Prostate gland (tissue), 2 donors: ENCODE measurements around the gene FNDC5. TPM values are rescaled to one million over a fixed set of nuclear protein-coding genes. Genes with fewer than 3 reads are reported as not detected.

Experiments used
- DNase-seq: peaks from one replicate; pipeline ENCODE4 v3.0.0-alpha.2; 2019; ENCODE audit warnings: low spot score
- H3K27ac ChIP-seq, 2 donors: fragments of 200-600 bp; sonication (generic); 2 replicates each; pipeline ENCODE4 v1.5.1; 2017 to 2019
- H3K27me3 ChIP-seq: fragments of 200-600 bp; sonication (generic); replicated peaks from 2 replicates; pipeline ENCODE4 v1.5.1; 2019; ENCODE audit not compliant: insufficient read depth
- H3K36me3 ChIP-seq, 2 donors: fragments of 200-600 bp; sonication (generic); 1 replicate in 1 of 2; 2 replicates in 1 of 2; pipeline versions ENCODE4 v1.5.1 to v1.8.1; 2017 to 2019
- H3K4me1 ChIP-seq: fragments of 200-600 bp; sonication (generic); replicated peaks from 2 replicates; pipeline ENCODE4 v1.5.1; 2019
- H3K4me3 ChIP-seq, 2 donors: fragments of 200-600 bp; sonication (generic); 2 replicates each; pipeline ENCODE4 v1.5.1; 2017 to 2019
- H3K9me3 ChIP-seq: fragments of 200-600 bp; sonication (generic); 2 replicates; pipeline ENCODE4 v1.5.1; 2017
- CTCF ChIP-seq, 4 experiments: fragments of 200-600 bp in 2 of 4; fragments of 450-650 bp in 2 of 4; sonication (generic) in 2 of 4; IDR thresholded peaks; 1 replicate in 3 of 4; 2 replicates in 1 of 4; pipeline ENCODE4 v1.5.1; 2016 to 2019; ENCODE audit warnings: antibody characterized with exemption in 4 of 4, mild to moderate bottlenecking in 2 of 4, moderate library complexity in 2 of 4
- POLR2A ChIP-seq: fragments of 450-650 bp; IDR thresholded peaks from one replicate; pipeline ENCODE4 v1.6.1; 2016; ENCODE audit warnings: antibody characterized with exemption, mild to moderate bottlenecking
- POLR2AphosphoS5 ChIP-seq: sonication (generic); formaldehyde crosslinking; IDR thresholded peaks from one replicate; pipeline ENCODE4 v1.6.1; 2017; ENCODE audit warnings: antibody characterized with exemption
- WGBS: methylation state at CpG from one replicate; pipeline ENCODE4 v1.1.5; 2018; 5-methylcytosine and 5-hydroxymethylcytosine counted together
- intact Hi-C: fragments of 100-400 bp; cut with DNase I; formaldehyde crosslinking; loops from one replicate; pipeline ENCODE4 v1.14.2; 2022
- total RNA-seq, 2 donors: library from RNA; depleted of rRNA; stranded (reverse); fragments of >200 nt; gene quantifications; one replicate each; pipeline ENCODE4 v1.1.0, GENCODE V29; 2016

The FNDC5 gene
- total RNA-seq, 2 donors from 2014 or later: 1.5 to 19.1 TPM

GRCh38 chr1:32868806-32869455 lies 1.8 kb downstream of the FNDC5 start:
- no peak for DNase-seq
- WGBS: 88% methylated on average over 9 of the region's 9 CpGs

GRCh38 chr1:32868085-32868484 lies 2.6 kb downstream of the FNDC5 start:
- WGBS: 96% methylated on average over 13 of the region's 13 CpGs
- no peak overlapping the region for H3K4me3 ChIP-seq
- intact Hi-C loops: no loop called here
- H3K9me3 ChIP-seq: no peaks in the 10 kb centered on the region
- no peaks in the 10 kb centered on the region for H3K36me3 ChIP-seq
- no peak for TF ChIP-seq POLR2A
- no peak for TF ChIP-seq POLR2AphosphoS5
- TF ChIP-seq CTCF (IDR thresholded peaks at IDR 0.05): no peak
- DNase-seq: no peak
- H3K4me1 ChIP-seq: peaks cover 4% of the 10 kb centered on the region
- no peaks in the 10 kb centered on the region for H3K27me3 ChIP-seq
- H3K27ac ChIP-seq: no peak overlapping the region

More at GRCh38 chr1:32868806-32869455, 1.8 kb downstream of the FNDC5 start:
- H3K9me3 ChIP-seq: no peaks in the 10 kb centered on the region
- no peaks in the 10 kb centered on the region for H3K36me3 ChIP-seq
- no peak overlapping the region for H3K27ac ChIP-seq
- TF ChIP-seq CTCF (IDR thresholded peaks at IDR 0.05): no peak
- no peak for TF ChIP-seq POLR2A
- no peak for TF ChIP-seq POLR2AphosphoS5
- H3K4me1 ChIP-seq: peaks cover 4% of the 10 kb centered on the region
- no peaks in the 10 kb centered on the region for H3K27me3 ChIP-seq
- H3K4me3 ChIP-seq: no peak overlapping the region
- intact Hi-C loops: no loop called here

- WGBS: 90% methylated on average over 7 of the region's 7 CpGs
- TF ChIP-seq POLR2AphosphoS5 (no peak), CTCF (IDR thresholded peaks at IDR 0.05) (no peak), POLR2A (no peak)
- intact Hi-C loops: no loop called here
- DNase-seq: no peak
- Histone ChIP-seq H3K27me3 (no peaks in the 10 kb centered on the region), H3K9me3 (no peaks in the 10 kb centered on the region), H3K36me3 (no peaks in the 10 kb centered on the region), H3K27ac (no peak overlapping the region), H3K4me1 (peaks cover 4% of the 10 kb centered on the region), H3K4me3 (no peak overlapping the region)
These were observed 3.0 kb downstream of the FNDC5 start for GRCh38 chr1:32867671-32868070.

GRCh38 chr1:32867151-32867550 lies 3.6 kb downstream of the FNDC5 start:
- Histone ChIP-seq H3K27me3 (no peaks in the 10 kb centered on the region), H3K36me3 (no peaks in the 10 kb centered on the region), H3K4me3 (no peak overlapping the region), H3K9me3 (no peaks in the 10 kb centered on the region), H3K4me1 (peaks cover 4% of the 10 kb centered on the region), H3K27ac (no peak overlapping the region)
- no peak for DNase-seq
- WGBS: 86% methylated on average over 5 of the region's 5 CpGs
- intact Hi-C loops: no loop called here
- no peak for TF ChIP-seq CTCF (IDR thresholded peaks at IDR 0.05)
- no peak for TF ChIP-seq POLR2A
- no peak for TF ChIP-seq POLR2AphosphoS5

DNA sequence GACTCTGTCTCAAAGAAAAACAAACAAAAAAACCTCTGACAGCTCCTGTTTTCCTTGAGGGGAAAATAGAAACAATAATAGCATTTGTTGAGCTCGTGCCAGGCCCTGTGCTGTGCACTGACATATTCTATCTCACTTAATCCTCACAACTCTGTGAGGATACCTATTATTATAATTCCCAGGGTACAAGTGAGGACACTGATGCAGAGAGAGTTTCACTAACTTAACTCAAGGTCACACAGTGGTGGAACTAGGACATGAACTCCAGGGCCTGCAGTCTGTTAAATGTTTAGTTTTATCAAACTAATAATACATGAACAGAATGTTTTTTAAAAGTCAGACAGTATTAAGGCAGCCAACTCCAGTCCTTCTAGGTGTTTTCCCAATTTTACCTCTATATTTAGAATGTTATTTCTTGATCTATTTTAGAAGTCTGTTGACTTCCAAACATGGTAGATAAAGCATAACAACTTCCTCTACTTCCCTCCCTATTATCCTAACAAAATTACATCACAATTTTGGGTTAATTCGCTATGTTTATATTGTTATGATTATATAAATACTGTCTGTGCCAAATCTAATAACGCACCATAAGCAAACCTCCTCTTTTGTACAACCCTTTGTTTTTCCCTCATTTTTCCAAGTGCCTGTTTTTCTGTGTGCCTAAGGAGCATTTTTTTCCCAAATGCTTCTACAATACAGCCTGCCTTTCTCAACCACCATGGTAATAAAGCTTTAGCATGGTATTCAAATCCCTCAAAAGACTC lies 4.9 kb downstream of the FNDC5 start:
- DNase-seq: no peak
- WGBS: 53% methylated on average over 3 of the region's 3 CpGs

More for the DNA sequence above, 4.9 kb downstream of the FNDC5 start:
- Histone ChIP-seq H3K4me1 (peaks cover 4% of the 10 kb centered on the region), H3K27me3 (no peaks in the 10 kb centered on the region), H3K36me3 (no peaks in the 10 kb centered on the region), H3K9me3 (no peaks in the 10 kb centered on the region), H3K4me3 (no peak overlapping the region), H3K27ac (no peak overlapping the region)
- intact Hi-C loops: no loop called here
- TF ChIP-seq POLR2A: no peak
- TF ChIP-seq POLR2AphosphoS5: no peak
- no peak for TF ChIP-seq CTCF (IDR thresholded peaks at IDR 0.05)
